Skeletal muscle tissue (tissue), 4 donors: ENCODE measurements around the gene DAB2IP. TPM values are rescaled to one million over a fixed set of nuclear protein-coding genes. Genes with fewer than 3 reads are reported as not detected.

Experiments used
- H3K27ac ChIP-seq: one replicate; pipeline ENCODE4 v1.7.0; 2013; ENCODE audit warnings: mild to moderate bottlenecking, low read depth, low read length, inconsistent platforms
- H3K27me3 ChIP-seq, 3 donors: one replicate each; pipeline ENCODE4 v1.7.0; 2013; ENCODE audit warnings: low read length in 3 of 3; ENCODE audit not compliant: control insufficient read depth in 3 of 3, insufficient read depth in 3 of 3
- H3K36me3 ChIP-seq, 3 donors: one replicate each; pipeline ENCODE4 v1.7.0; 2013; ENCODE audit warnings: low read length in 3 of 3; ENCODE audit not compliant: control insufficient read depth in 3 of 3, insufficient read depth in 3 of 3
- H3K4me1 ChIP-seq, 3 donors: one replicate each; pipeline ENCODE4 v1.7.0; 2013; ENCODE audit warnings: low read length in 3 of 3, mild to moderate bottlenecking in 3 of 3; ENCODE audit not compliant: control insufficient read depth in 3 of 3, insufficient read depth in 3 of 3
- H3K4me3 ChIP-seq, 3 donors: one replicate each; pipeline ENCODE4 v1.7.0; 2013; ENCODE audit warnings: low read length in 3 of 3
- H3K9ac ChIP-seq, 3 donors: one replicate each; pipeline ENCODE4 v1.7.0; 2013; ENCODE audit warnings: low read length in 3 of 3, mild to moderate bottlenecking in 3 of 3, moderate library complexity in 2 of 3, low read depth in 1 of 3
- H3K9me3 ChIP-seq, 3 donors: one replicate each; pipeline ENCODE4 v1.7.0; 2013; ENCODE audit warnings: low read length in 3 of 3; ENCODE audit not compliant: control insufficient read depth in 3 of 3
- total RNA-seq: library from RNA; depleted of rRNA; stranded (reverse); fragments of >200 nt; gene quantifications from one replicate; pipeline ENCODE4 v1.2.3, GENCODE V29; 2014
- donor health status: Osteomylitis.

Gene DAB2IP
- total RNA-seq, 1 donor from 2014 or later = 12.5 TPM

DNA sequence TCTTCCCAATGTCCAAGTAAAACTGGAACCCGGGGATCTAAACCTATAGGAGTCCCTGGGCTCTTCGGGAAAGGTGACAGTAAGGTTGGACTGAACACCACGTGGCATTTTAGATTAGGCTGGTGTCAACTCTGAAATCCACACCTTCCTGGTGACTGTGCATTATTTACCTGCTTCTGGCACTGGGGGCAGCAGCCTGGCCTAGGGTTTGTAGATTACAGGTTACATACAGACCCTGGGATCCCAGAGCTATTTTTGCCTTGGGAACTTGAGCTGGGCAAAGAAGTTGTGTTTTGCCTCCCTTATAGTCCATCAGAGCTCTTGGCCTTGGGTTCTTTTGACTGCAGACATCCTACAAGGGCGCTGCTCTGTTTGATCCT, 173.2 kb downstream of the DAB2IP start:
- Histone ChIP-seq H3K4me1 (peaks cover 0 to 3% (median 3%) of the 10 kb centered on the region in 3 donors), H3K9me3 (no peaks in the 10 kb centered on the region), H3K9ac (no peak overlapping the region), H3K27ac (no peak overlapping the region), H3K27me3 (no peaks in the 10 kb centered on the region), H3K4me3 (no peak overlapping the region), H3K36me3 (peaks cover 0 to 3% (median 2%) of the 10 kb centered on the region in 3 donors)

DNA sequence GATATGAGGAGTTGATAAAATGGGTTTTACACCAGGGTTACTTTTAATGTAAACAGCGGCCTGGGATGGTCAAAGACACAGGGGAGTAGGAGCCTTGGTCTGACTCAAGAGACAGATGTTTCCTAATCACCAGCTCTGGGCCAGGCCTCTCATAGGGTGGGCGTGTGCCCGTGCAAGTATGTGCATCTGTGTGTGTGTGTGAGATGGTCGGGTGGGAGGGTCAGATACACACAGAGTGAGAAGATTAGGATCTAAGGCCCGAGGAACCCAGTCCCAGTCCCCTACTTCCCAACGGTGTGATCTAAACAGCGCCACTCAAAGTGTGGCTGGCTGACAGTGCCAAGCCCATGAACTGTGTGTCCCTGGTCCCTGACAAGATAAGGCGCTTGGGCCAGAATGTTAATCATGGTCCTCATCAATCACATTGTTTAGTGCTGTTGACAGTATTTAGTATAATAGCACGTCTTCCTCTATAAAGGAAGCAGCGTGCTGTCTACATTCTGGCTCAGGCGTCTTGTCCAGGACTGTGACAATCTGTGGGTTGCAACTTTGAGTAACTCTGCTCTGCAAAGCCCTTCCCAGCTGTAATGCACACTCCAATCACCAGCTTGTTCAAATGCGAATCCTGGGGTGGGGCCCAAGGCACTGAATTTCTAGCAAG, 173.7 kb downstream of the DAB2IP start:
- Histone ChIP-seq H3K27me3 (no peaks in the 10 kb centered on the region), H3K4me1 (peaks cover 0 to 3% (median 3%) of the 10 kb centered on the region in 3 donors), H3K9me3 (no peaks in the 10 kb centered on the region), H3K36me3 (peaks cover 0 to 3% (median 2%) of the 10 kb centered on the region in 3 donors), H3K9ac (no peak overlapping the region), H3K4me3 (no peak overlapping the region), H3K27ac (no peak overlapping the region)

DNA sequence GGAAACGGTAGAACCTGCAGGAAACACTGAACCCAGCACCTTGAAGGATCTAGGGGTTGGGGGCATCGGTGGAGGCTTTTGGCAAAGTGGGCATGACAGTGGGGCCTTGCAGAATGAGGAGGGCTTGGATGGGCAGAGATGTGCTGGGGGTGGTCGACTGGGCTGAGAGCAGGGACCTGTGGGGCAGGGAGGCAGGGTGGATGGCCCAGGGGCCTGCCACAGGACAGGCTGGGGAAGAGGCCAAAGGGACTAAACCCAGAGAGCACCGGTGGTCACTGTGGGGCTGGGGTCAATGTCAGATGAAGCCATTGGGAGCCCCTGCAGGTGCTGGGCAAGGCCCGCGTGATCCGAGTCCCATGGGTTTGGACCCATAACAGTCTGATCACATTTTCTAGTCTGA, 175.3 kb downstream of the DAB2IP start:
- H3K36me3 ChIP-seq = peaks cover 0 to 2% (median 0%) of the 10 kb centered on the region in 3 donors
- H3K27ac ChIP-seq = no peak overlapping the region
- H3K27me3 ChIP-seq = no peaks in the 10 kb centered on the region
- H3K4me3 ChIP-seq = no peak overlapping the region
- H3K9me3 ChIP-seq = no peaks in the 10 kb centered on the region
- no peak overlapping the region for H3K9ac ChIP-seq
- peaks cover 0 to 3% (median 3%) of the 10 kb centered on the region in 3 donors for H3K4me1 ChIP-seq

DNA sequence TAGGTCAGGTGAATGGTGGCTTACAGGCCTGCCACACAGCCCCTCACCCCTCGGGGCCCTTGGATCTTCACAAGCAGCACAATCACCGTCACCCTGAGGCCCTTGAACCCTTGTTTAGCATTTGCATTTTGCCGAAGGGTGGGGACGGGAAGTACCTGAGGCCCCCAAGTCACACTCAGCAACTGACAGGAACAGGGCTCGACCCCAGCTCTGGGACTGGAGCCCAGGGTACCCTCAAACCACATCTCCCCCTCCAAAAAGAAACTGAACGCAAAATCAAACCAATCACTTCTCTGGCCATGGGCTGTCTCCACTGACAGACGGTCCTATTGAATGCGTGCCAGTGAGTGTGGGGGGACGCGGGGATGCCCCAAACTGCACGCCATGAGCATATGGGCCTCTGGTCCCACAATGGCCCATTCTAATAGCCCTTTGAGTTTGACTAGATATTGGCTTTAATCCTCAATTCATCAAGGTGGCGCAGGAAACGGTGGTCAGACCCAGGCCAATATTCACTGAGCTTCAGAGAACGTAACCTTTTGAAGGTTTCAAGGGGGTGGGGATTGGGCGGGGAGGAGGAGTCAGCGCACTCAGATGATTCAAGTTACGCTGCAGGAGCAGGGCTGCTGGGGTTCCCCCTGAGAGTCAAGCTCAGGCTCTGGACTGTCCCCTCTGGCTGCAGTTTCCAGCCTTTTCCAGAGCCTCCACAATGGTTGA, 176.0 kb downstream of the DAB2IP start:
- Histone ChIP-seq H3K9ac (no peak overlapping the region), H3K36me3 (no peaks in the 10 kb centered on the region), H3K27me3 (no peaks in the 10 kb centered on the region), H3K4me1 (peaks cover 0 to 3% (median 3%) of the 10 kb centered on the region in 3 donors), H3K9me3 (no peaks in the 10 kb centered on the region), H3K27ac (no peak overlapping the region), H3K4me3 (no peak overlapping the region)

DNA sequence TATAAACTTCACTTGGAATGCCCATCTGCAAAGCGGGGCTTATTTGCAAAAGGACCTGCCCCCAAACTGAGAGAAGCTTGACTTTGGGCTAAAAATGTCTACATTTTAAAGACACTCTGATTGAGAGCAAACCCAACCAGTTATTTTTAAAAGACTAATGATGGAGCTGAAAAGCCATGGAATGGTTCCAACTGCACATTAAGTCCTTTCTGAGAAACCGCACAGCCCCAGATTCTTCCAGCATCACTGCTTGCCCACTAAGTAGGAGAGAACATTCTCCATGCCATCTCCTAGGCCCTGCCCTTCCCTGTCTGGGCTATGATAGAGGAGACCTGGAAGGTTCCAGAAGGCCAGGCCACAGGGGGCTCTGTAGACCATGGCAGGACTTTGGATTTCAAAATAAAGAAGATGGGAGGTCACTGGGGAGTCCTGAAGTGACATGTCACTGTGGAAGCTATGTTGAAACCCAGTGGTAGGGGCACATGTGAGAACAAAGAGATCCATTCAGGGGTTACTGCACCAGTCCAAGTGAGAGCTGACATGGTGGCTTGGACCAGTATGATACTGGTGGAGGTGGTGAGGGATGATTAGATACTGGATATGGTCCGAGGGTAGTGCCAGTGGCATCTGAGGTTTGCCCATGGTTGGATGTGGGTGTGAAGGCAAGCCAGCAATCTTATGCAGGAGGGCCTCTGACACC, 179.2 kb downstream of the DAB2IP start:
- no peaks in the 10 kb centered on the region for H3K36me3 ChIP-seq
- no peak overlapping the region for H3K9ac ChIP-seq
- H3K4me3 ChIP-seq = no peak overlapping the region
- H3K9me3 ChIP-seq = no peaks in the 10 kb centered on the region
- no peaks in the 10 kb centered on the region for H3K4me1 ChIP-seq
- H3K27ac ChIP-seq = no peak overlapping the region
- H3K27me3 ChIP-seq = no peaks in the 10 kb centered on the region

DNA sequence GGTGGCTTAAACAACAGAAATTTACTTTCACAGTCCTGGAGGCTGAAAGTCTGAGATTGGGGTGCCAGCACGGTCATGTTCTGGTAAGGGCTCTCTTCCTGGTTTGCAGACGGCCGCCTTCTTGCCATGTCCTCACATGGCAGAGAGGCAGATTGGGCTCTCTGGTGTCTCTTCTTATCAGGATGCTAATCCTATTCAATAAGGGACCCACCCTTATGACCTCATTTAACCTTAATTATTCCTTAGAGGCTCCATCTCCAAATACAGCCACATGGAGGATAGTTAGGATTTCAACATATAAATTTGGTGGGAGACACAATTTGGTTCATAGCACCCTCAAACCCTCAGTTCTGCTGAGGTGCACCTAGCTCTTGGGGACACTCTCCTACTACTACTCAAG, 180.4 kb downstream of the DAB2IP start:
- Histone ChIP-seq H3K4me1 (no peaks in the 10 kb centered on the region), H3K27me3 (no peaks in the 10 kb centered on the region), H3K9ac (no peak overlapping the region), H3K9me3 (no peaks in the 10 kb centered on the region), H3K4me3 (no peak overlapping the region), H3K27ac (no peak overlapping the region), H3K36me3 (peaks cover 0 to 2% (median 0%) of the 10 kb centered on the region in 3 donors)

DNA sequence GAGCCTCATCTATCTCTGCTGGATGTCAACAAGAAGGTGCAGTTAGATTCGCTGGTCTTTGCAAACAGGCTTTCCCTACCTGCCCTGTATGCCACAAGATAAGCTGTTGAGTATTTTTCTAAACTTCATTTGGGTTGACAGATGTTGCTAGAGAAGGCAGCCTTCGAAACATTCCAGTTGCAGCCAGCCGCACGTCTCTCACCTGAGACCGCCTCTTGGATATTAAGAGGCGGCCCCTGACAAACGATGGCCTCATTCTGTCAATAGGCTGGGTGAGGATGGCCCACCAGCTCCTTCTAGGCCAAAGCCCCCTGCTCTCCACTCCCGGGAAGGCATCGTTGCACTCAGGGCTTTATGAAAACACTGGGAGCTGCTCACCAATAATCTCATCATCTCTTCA, 181.6 kb downstream of the DAB2IP start:
- Histone ChIP-seq H3K27ac (no peak overlapping the region), H3K9ac (no peak overlapping the region), H3K36me3 (peaks cover 0 to 3% (median 0%) of the 10 kb centered on the region in 3 donors), H3K27me3 (no peaks in the 10 kb centered on the region), H3K9me3 (no peaks in the 10 kb centered on the region), H3K4me1 (no peaks in the 10 kb centered on the region), H3K4me3 (no peak overlapping the region)

Other genes starting within 250 kb of the DAB2IP start
- 6.3 TPM for gene GGTA1, start 151.8 kb upstream of the DAB2IP start, total RNA-seq